Renal pelvis (tissue), 4 donors: Measurements from ENCODE around the gene ID3. TPM values are rescaled to one million over a fixed set of nuclear protein-coding genes. Genes with fewer than 3 reads are reported as not detected.

Experiments
- DNase-seq: peaks from one replicate; pipeline ENCODE4 v3.0.0-alpha.2; 2013
- polyA plus RNA-seq, 3 donors: library from polyadenylated mRNA; unstranded; fragments of 120-200 nt; gene quantifications; one replicate each; pipeline ENCODE4 v1.2.1, GENCODE V29; 2013; ENCODE audit not compliant: insufficient read length in 3 of 3

The ID3 gene
- polyA plus RNA-seq, 3 donors = 319 to 396 (median 378) TPM

DNA sequence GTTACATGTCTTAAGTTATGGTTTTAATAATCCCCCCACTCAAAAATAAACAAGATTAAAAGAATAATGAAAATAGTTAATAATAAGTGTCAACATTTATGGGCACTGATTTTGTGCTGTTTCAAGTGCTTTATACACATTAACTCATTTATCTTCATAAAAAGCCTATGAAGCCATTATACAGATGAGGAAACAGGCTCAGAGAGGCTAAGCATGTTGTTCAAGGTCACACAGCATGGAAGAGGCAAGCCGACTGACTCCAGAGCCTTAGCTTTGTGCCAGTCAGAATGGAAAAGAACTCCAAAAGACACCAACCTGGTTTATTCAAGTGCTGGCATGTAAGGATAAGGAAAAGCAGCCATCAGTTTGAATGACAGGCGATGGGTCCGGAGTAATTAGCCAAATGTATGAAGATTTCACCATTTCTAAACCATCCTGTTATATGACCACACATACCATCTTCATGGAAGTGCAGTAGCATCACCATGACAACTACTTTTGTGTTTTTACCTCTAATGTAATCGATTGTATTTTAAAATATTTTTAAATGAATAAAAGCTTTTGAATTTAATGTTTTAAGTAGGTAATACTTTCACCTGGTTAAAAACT, 14.4 kb upstream of the ID3 start:
- no peak for DNase-seq

DNA sequence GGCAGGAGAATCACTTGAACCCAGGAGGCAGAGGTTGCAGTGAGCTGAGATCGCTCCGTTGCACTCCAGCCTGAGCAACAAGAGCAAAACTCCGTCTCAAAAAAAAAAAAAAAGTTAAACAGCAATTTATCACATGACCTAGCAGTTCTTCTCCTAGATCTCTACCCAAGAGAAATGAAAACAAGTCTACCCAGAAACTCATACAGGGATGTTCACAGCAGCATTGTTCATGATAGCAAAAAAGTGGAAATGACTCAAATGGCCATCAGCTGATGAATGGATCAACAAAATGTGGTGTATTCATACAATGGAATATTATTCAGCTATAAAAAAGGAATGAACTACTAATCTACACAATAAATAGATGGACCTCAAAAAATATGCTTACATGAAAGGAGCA, 12.2 kb upstream of the ID3 start:
- DNase-seq = no peak

DNA sequence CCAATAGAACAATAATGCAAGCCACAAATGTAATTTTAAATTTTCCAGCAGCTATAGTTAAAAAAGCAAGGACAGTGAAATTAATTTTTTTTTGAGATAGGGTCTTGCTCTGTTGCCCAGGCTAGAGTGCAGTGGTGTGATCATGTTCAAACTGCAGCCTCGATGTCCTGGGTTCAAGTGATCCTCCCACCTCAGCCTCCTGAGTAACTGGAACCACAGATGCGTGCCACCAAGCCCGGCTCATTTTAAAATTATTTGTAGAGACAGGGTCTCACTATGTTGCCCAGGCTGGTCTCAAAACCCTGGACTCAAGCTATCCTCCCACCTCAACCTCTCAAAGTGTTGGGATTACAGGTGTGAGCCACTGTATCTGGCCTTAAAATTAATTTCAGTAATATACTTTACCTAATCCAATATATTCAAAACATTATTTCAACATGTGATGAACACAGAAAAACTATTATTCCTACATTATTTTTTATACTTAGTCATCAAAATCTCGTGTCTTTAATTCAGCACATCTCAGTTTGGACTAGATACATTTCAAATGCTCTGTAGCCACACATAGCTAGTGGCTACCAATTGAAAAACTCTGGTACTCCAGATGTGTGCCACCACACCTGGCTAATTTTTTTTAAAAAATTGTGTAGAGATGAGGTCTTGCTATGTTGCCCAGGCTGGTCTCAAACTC, 10.8 kb upstream of the ID3 start:
- DNase-seq = no peak

DNA sequence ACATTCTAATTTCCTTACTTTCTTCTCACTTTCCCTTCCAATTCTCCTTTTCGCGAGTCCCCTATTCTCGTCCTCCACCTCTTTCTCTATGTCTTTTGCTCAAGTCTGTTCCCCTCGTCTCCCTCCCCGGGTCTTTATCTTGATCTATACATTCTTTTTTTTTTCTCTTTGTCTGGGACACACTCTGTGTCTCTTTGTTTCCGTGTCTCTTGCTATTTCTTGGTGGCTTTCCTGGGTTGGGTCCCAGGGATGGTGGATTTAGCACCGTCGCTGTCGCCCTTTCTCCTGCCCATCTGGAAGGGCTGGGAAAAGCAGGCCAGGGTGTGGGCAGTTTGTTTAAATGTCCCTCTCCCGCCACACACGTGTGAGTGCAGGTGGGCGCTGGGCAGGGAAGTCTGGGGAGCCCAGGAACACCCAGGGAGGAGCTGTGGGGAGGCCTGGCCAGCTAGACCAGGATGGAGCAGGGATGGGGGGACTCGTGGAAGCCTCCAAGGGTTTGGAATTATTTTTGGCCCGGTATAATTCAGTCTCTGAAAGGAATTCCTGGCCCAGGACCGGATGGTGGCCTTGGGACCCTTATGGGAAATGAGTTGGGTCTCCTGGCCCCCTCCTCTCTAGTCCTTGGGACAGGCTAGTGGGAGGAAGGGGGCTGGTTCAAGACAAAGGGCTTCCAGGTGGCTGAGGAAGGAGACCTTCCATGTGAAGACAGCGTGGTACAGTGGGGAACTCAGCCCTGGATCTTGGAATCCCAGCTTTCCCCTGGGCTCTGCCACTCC, 9.5 kb upstream of the ID3 start:
- DNase-seq = no peak

DNA sequence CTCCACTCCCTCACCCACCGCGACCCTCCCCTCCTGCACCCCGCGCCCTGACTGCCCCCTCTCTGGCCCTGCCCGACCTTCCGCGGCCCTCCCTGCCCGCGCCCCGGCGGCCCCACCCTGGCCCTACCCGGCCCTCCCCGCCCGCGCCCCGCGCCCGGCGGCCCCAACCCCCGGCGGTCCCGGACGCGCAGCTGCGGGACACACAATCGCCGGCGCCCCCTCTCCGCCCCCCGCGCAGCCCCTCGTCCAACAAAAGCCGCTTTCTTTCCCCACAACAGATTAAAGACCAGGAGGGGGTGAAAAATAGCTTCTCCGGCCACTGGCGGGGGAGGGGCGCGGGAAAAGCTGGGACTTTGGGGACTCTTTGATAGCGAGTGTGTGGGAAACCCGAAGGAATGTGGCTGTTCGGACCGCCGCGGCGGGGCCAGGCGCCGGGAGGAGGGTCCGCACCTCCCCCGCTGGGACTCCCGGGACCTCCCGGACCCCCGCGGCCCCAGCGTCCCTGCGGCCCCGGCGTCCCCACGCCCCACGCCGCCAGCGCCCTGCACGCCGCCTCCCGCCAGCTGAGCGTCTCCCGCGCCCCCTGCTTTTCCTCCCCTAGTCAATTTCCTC, 8.8 kb upstream of the ID3 start:
- DNase-seq = no peak

DNA sequence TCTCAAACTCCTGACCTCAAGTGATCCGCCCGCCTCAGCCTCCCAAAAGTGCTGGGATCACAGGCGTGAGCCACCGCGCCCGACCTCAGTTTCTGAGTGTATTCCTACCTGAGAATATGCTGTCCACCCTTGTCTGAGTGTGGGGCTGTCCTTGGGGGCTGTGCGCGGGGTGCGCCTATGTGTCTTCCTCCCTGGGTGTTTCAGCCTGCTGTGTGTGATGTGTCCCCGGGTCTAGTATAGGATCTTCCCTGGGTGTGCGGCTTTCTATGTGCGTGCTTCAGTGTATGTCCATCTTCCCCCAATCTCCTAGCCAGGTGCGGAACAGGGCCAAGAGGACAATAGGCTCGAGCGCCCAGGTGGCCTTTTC, 8.3 kb upstream of the ID3 start:
- DNase-seq = no peak

DNA sequence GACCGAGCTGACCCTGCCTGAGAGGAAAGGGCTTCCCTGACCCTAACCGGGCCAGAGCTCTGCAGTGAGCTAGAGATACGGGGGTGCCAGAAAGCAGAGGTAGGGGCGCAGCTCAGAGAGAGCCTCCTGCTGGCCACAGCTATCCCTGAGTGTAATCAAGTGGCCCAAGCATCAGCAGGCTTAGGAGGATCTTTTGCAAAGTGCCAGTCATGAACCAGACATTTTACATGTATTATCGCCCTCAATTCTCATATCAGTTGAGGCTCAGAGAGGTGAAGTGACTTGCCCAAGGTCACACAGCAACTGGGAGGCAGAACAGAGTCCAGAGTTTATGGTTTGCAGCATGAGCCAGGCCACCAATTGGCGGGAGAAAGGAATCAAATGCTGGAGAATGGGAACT, 7.0 kb upstream of the ID3 start:
- no peak for DNase-seq

DNA sequence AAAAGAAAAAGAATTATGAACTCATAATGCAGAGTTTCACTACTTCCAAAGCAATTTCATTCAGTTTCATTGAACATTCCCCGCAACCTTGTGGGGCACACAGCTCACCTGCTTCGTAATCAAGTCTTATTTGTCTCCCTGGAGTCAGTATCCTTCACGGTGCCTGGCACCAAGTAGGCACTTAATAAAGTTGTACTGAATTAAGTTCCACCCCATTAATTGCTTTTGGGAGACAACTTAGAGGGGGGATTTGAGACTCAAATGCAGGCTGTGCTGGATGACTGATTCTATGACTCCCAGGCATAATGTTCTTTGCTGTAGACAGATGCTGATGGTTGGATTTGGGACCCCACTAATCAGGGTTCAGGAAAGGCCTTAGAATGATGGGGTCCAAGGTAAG, 6.5 kb upstream of the ID3 start:
- no peak for DNase-seq

DNA sequence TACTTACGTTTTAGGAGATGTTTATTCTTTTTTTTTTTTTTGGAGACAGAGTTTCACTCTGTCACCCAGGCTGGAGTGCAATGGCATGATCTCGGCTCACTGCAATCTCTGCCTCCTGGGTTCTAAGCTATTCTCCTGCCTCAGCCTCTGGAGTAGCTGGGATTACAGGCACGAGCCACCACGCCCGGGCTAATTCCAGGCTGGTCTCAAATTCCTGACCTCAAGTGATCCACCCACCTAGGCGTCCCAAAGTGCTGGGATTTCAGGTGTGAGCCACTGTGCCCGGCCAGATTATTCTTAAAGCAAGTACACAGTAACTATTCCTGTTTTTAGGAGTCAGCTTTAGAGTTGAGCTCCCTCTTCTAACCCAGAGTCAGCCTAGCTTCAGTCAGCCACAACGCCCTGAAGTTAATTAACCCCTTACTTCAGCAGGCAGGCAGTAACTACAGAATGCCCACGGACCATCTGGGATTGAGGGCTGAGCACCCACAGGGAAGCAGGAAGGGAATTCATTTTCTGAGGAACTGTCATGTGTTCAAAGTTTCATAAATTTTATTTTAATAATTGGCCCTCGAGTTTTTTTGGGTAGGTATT, 5.3 kb upstream of the ID3 start:
- no peak for DNase-seq

DNA sequence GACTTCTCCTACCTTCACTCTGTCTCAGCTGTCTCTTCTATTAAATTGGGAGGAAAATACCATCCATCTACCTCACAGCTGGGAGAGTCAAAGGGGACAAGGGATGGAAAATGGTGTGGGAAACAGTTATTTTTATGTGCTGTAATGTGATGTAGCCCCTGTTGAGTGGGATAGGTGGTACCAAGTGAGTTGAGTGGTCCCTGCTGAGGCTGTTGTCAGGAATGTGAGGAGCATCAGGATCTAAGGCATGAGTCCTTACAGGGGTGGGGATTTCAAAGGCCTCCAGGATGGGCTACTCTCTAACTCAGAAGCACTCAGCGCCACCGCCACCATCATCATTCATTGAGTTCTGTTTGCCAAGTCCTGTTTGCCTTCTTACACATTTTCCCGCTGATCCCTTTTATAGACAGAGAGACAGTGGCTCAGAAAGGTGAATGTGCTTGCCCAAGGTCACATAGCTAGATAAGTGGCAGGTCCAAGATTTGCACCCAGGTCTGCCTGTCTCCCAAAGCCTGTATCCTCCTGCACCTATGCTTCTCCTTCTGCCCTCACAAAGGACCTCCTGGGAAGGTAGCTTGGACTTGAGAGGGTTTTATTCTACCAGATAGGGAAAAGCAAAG, 4.6 kb upstream of the ID3 start:
- no peak for DNase-seq

DNA sequence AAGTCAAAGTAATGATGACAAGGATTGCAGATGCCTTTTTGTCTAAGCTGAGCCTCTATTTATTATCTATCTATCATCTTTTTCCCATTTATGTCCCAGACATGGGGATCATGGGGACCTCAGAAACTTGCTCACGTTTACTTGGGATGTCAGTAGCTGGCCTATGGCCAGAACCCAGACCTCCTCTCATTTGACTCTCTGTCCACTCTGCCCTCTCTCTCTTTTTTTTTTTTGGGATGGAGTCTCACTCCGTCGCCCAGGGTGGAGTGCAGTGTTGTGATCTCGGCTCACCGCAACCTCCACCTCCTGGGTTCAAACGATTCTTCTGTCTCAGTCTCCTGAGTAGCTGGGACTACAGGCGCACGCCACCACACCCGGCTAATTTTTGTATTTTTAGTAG, 3.7 kb upstream of the ID3 start:
- no peak for DNase-seq

DNA sequence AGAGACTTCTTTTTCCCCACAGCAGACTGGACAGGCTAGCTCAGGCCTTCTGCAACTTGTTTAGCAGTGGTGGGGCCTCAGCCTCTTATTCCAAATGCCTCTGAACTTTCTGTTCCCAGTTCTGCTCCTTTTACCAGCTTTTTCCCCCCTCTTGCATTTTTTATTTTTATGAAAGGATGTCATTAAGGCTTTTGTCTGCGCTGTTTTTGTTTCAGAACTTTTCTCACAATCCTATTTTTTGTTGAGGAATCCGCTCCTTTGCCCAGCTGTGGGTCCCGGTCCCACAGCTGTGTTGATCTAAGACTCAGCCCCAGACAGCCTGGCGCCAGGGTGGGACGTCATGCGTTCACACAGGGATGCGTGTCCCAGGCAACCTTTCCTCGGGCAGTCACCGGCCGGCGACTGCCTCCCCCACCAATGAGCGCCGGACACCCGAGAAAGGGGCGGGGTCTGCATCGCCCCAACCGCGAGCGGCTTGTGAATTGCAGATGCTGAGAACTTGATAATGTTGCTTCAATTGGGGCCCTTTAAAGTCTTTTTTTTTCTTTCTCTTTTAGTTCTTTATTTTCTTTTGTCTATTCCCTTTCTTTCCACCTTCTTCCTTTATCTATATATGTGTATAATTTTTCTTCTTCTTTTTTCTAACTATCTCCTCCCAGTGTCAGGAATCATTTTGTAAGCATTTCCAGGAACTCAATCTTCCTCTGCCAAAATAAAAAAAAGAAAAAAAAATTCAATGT, 3.0 kb upstream of the ID3 start:
- DNase-seq = peak; percentile 99

DNA sequence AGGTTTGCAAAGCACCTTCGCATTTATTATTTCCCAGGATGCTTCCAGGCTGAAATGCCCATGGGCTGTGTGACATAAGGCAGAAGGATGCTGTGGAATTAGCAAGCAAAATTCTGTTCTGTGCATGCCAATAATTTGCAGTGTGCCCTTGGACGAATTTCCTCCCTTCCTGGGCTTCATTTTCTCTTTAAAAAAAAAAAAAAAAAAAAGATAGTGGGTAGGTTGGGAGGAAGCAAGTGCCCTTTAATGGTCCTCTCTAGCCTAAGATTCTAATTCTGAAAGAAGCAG, 2.5 kb upstream of the ID3 start:
- no peak for DNase-seq

DNA sequence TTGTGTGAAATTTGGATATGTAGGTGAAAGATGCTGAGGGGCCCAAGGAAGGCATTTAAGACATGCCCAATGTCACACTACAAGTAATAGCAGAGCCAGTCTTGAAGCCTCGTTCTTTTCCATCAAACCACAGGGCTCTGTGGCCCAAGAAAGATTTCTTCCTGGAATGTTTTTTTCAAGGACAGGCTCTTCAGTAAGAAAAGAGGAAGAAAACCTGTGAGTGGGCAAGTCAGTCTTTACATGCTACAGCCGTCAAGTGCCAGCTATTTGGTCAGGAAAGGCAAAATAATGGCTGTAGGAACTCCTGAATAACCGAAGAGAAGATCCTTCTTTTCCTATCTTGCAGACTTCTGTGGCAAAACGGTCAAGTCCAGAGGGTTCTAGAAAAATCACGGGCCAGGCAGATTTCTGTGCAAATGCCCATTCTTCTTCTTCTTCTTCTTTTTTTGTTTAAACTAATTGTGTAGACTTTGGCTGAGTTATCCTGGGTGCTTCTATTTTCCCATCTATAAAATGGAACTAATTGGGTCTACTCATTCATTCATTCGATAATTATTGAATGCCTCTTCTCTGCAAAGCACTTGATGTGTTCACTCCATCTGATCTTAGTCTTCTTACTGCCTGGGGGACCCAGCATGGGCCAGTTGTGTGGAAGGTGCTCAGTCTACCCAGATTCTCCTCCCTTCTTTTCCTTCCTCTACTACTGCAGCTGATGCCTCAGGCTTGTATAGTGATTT, 1.9 kb upstream of the ID3 start:
- DNase-seq = no peak

DNA sequence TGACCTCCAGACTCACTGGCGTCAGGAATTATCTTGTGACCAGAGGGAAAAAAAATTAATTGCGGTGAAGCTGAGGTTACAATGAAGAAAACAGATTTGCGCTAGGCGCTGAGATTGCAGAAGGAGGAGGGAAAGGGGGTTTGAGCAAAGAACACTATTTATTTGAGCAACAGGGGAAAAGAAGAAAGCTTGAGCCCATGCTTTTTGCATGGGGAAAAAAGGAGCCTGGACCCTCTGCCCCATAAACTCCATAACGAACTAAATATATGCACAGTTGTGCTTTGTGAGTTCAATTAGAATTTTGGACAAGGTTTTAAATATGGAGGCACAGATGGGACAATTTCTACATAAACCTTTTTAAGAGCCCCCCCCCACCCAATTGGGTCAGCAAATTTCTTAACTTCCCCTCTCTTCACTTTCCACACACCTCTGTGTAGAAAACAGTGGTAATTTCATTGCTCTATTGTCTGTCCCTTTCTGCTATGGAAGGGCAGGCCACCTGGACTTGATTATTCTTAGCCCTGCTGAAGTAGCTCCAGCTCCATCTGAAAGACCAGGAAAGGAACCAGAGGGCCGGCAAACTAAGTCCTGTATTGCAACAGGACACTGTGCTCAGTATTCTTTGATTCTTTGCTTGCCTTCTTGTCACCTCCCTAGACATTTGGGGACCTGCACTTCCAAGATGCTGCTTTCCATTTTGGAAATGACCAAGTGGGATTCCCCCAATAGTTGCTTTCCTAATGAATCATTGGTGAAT, 862 bp upstream of the ID3 start:
- no peak for DNase-seq

DNA sequence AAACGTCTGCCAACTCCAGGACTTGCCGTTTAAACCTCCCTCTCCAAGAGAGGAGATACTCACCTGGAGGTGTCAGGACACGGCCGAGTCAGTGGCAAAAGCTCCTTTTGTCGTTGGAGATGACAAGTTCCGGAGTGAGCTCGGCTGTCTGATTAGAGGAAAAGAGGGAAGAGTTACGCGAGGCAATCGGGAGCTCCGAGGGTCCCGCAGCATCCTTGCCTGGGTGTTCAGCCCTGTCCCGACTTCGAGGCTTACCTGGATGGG, 497 bp downstream of the ID3 start:
- no peak for DNase-seq

DNA sequence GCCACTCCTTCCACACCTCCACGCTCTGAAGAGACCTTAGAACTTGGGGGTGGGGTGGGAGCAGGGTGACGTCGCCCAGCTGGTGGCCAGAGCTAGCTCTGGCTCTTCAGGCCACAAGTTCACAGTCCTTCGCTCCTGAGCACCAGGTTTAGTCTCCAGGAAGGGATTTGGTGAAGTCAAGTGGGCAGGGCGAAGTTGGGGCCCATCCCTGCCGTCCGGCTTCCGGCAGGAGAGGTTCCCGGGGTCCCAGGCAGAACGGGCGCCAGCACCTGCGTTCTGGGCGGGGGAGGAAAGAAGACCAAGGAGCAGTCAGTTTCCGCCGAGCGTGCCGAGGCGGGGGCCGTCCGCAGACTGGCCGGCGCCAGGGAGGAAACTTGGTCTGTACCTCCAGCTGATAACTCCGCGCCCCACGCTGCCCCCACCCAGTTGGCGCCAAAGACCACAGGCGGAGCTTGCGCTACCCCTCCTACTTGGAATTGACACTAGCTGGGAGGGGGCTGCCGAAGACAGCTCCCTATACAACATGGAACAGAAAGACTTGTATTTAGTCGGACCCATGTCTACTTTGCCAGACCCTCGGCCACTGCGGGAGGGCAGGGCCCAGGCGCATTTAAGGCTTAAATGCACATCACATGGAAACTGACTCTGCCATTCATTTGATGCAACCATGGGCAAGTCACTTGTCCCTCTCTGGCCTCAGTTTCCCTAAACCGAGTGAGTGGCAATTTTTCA, 995 bp downstream of the ID3 start:
- DNase-seq = peak; percentile 75

DNA sequence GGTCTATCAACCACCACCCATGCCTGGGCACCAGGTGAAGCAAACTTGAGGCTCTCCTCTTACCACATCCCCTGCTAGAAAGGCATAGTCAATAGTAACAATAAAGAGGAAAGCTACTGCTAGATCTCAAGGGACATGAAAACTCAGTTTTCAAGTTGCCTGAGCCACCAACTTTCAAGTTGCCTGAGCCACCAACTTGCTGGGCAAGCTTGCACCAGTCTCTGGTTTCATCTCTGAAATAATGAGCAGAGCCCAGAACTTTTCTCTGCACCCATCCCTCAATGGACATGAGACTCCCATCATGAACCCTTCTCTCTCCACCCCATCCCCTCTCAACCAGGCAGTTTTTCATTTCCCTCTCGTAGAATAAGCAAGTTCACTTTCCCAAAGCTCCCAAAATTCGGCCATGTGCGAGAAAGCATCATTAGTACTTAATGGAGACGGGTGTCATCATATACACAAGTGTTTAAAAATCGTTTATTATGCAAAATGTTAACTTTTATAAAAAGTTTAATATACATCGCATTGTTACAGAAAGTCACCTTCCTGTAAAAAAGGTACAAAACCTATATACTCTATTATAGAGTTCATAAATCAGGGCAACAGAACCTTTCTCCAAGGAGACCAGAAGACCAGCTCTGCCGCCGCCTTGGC, 1.7 kb downstream of the ID3 start:
- no peak for DNase-seq
